ENCODE results near the gene IDH2.
"Not testable (repeated sequence)": the region's sequence is repeated elsewhere in the genome, so short reads cannot be mapped to it uniquely, and the experiment has no call there.

The IDH2 gene

GRCh38 chr15:90101969-90102890 is at the start of gene IDH2:
Gene IDH2 (minus strand): TSS chr15:90102468. CDS start chr15:90102390, 78 bp downstream.
- peak in 1 of 2 experiments; percentile 19 for DNase-seq

GRCh38 chr15:90150551-90150950 is 48.3 kb upstream of the IDH2 start:
- DNase-seq: not testable (repeated sequence)

GRCh38 chr15:90149609-90150340 is 47.5 kb upstream of the IDH2 start:
- DNase-seq: no peak

GRCh38 chr15:90146198-90146761 is 44.0 kb upstream of the IDH2 start:
- DNase-seq: not testable (repeated sequence)

GRCh38 chr15:90145761-90146160 is 43.5 kb upstream of the IDH2 start:
- no peak for DNase-seq

GRCh38 chr15:90145259-90145658 is 43.0 kb upstream of the IDH2 start:
- no peak for DNase-seq

- no peak for DNase-seq
These were observed 40.9 kb upstream of the IDH2 start for GRCh38 chr15:90143166-90143655.

- DNase-seq: no peak
These were observed 40.2 kb upstream of the IDH2 start for GRCh38 chr15:90142216-90143165.

- DNase-seq: no peak
These were observed 39.4 kb upstream of the IDH2 start for GRCh38 chr15:90141646-90142045.

GRCh38 chr15:90139549-90139948 is 37.3 kb upstream of the IDH2 start:
- DNase-seq: not testable (repeated sequence)

- no peak for DNase-seq
These were observed 36.0 kb upstream of the IDH2 start for GRCh38 chr15:90138071-90138833.

- no peak for DNase-seq
These were observed 30.2 kb upstream of the IDH2 start for GRCh38 chr15:90132437-90132836.

GRCh38 chr15:90131848-90132247 is 29.6 kb upstream of the IDH2 start:
- DNase-seq: no peak

- DNase-seq: no peak
These were observed 28.0 kb upstream of the IDH2 start for GRCh38 chr15:90130291-90130690.

- DNase-seq: no peak
These were observed 24.5 kb upstream of the IDH2 start for GRCh38 chr15:90126596-90127435.

- no peak for DNase-seq
These were observed 23.8 kb upstream of the IDH2 start for GRCh38 chr15:90126022-90126421.

GRCh38 chr15:90124507-90124906 is 22.2 kb upstream of the IDH2 start:
- DNase-seq: no peak

- no peak for DNase-seq
These were observed 18.8 kb upstream of the IDH2 start for GRCh38 chr15:90121086-90121485.

GRCh38 chr15:90119367-90119766 is 17.1 kb upstream of the IDH2 start:
- DNase-seq: no peak

- no peak for DNase-seq
These were observed 13.5 kb upstream of the IDH2 start for GRCh38 chr15:90115783-90116182.
